GM18526 (cell line): Measurements from ENCODE around the gene ASS1.

Source experiments
- POLR2A ChIP-seq: IDR thresholded peaks from 3 replicates; pipeline ENCODE4 v1.6.1; 2011; ENCODE audit not compliant: insufficient read length; ENCODE audit errors: extremely low read depth

The ASS1 gene

DNA sequence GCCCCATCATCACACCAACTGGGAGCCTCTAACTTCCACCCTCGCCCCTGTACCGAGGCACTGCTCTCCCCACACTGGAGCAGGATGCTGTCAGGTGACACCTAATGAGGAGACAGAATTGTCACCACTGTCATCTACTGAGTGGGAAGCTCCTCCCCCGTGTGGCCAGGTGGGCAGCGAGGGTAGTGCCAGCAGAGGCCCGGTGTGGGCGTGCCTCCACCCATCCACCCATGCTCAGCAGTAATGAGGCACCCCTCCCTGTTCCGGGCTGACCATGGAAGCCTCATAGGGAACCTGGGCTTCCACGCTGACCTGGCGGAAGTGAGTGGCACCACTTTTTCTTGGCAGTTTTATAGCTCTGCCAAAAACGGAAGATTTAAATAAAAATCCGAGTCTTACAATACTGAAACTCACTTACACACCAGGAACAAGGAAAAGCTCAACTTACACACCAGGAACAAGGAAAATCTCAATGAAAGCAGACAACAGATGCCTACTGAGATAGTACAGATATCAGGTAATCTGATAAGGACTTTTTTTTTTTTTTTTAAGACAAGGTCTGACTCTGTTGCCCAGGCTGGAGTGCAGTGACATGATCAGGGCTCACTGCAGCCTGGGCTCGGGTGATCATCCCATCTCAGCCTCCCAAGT, 30.6 kb upstream of the ASS1 start:
- no peak for TF ChIP-seq POLR2A

- TF ChIP-seq POLR2A: no peak
Observed at GRCh38 chr9:130414910-130415746, 29.6 kb upstream of the ASS1 start.

DNA sequence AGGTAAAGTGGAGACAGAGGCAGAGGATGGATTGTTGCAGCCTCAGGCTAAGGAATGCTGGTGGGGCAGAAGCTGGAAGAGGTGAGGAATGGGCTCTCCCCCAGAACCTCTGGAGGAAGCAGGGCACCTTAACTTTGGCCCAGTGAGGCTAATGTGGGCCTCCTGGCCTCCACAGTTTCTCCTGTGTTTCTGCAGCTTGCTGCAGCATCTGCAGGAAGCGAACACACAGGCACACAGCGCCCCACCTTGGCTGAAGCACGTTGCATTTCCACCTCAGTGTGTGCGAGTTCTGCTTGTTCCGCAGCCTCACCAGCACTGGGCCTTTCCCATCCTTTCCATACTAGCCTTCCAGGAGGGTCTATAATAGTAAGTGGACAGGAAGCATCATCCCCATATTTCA, 27.2 kb upstream of the ASS1 start:
- TF ChIP-seq POLR2A: no peak

DNA sequence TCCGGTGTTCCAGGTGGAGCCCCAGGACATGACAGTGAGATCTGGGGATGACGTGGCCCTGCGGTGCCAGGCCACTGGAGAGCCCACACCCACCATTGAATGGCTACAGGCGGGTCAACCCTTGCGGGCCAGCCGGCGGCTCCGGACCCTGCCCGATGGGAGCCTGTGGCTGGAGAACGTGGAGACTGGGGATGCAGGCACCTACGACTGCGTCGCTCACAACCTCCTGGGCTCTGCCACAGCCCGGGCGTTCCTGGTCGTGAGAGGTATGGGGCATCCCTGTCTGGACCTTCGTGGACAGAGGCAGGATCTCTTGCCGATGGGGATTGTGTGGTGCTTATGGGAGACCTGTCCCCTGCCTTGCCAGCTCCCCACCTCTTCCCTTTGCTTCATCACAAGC, 26.0 kb upstream of the ASS1 start:
- no peak for TF ChIP-seq POLR2A

DNA sequence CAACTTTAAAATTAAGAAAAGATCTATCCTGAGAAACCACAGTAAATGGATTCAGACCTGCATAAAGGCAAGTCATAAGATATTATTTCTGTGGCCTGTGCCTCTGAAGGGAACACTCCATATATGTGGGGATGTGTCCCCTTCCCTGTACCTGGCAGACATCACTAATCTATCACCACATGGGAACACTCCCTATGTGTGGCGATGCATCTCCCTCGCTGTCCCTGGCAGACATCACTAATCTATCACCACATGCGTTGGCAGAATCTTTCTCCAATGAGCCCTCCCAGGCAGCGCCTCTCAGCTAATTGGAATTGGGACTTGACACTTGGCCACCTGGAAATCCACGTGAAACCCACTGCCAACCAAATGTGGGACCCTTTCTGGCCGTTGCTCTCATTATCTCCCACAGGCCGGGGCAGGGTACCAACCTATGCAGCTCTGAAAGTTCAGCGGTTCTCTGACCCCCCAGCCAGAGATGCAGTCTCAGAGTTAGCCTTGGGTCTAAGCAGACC, 25.2 kb upstream of the ASS1 start:
- TF ChIP-seq POLR2A: no peak

- TF ChIP-seq POLR2A: no peak
Observed at GRCh38 chr9:130421154-130421801, 23.5 kb upstream of the ASS1 start.

- no peak for TF ChIP-seq POLR2A
Observed at GRCh38 chr9:130421802-130422276, 22.9 kb upstream of the ASS1 start.

DNA sequence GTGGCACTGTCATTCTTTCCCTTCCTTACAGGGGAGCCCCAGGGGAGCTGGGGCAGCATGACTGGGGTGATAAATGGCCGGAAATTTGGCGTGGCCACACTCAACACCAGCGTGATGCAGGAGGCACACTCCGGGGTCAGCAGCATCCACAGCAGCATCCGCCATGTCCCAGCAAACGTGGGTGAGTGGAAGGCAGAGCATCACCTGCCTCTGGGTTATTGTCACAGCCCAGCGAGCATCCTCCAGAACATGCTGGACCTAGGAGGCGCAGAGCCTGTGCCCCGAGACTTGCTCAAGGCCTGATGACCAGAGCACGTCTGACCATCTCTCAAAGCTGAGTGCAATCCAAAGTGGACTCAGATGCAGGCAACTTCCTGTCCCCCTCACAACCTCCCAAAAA, 22.2 kb upstream of the ASS1 start:
- TF ChIP-seq POLR2A: no peak

DNA sequence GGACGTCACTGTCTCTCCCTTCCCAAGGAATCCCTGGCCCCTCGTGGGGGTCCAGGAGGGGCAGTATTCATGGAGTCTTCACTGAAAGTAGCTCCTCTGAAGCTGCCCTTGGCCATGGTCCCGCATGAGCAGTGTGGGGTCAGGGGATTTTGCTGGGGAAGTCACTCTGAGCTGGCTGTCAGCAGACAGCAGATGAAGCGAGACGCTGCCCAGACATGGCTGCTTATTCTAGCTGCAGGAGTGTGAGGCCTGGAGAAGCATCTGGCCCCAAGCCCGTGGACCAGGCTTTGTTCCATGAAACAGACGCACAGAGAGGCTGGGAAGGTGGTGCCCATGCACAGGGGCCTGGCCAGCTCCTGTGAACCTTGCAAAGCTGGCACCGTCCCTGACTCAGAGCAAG, 21.5 kb upstream of the ASS1 start:
- TF ChIP-seq POLR2A: no peak

DNA sequence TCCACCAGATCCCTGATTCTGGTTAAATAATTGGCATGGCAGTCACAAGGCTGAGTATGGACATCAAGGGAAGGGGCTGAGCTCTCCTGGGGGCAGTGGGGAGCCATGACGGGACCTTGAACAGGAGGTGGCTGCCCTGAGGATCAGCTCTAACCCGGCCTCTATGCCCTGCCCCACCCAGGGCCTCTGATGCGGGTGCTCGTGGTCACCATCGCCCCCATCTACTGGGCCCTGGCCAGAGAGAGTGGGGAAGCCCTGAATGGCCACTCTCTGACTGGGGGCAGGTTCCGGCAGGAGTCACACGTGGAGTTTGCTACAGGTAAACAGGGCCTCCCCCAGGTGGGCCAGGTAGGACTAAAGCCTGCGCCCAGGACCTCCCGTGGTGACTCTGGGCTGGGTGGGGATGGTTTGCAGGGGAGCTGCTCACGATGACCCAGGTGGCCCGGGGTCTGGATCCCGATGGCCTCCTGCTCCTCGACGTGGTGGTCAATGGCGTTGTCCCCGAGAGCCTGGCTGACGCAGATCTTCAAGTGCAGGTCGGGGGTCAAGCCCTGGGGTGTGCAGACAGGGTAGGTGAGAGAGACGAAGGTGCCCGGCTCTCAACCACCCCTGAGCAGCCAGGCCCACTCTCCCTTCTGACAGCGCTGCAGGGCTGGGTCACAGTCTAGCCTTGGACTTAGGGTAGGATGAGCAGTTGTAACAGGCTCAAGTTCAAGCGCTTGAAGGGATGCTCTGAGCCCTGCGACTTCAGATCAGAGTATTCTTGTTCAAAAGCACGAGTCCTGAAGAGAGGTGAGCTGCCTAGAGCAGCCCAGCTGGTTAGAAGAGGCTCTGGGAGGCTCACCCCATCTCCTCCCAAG, 19.9 kb upstream of the ASS1 start:
- TF ChIP-seq POLR2A: no peak

- TF ChIP-seq POLR2A: no peak
Observed at GRCh38 chr9:130425741-130426466, 18.9 kb upstream of the ASS1 start.

GRCh38 chr9:130426467-130426773, 18.3 kb upstream of the ASS1 start:
- no peak for TF ChIP-seq POLR2A

DNA sequence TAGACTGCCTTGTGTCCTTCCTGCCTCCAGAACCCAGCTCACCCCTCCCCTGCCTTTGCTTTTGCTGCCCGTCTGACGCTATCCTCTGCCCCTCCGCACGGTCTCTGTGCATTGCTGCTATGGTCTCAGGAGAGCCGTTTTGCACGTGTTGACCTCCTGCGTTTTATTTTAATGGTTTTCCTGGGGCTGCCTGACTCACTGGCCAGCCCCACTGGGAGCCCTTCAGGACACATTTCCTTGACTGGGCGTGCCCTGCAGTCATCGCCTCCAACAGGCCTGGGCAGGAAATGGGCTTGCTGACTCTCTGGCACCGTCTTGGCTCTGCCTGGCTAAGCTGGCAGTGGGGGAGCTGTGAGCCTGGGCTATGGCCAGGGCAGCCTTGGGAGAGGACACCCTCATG, 17.9 kb upstream of the ASS1 start:
- TF ChIP-seq POLR2A: no peak

DNA sequence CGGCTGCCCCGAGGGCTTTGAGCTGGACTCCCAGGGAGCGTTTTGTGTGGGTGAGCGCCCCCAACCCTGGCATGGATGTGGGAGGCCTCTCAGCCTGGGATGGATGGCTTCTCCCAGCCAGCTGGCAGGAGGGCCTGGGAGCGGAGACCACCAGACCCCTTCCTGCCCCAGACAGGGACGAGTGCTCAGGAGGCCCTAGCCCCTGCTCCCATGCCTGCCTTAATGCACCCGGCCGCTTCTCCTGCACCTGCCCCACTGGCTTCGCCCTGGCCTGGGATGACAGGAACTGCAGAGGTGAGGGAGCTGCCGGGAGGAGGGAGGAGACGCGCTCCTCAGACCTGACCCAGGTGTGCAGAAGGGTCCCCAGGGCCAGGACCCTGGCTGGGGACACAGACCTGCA, 17.4 kb upstream of the ASS1 start:
- no peak for TF ChIP-seq POLR2A
